Loucy (cell line): ENCODE results near the gene TTC6.

ENCODE experiments used
- EZH2phosphoT487 ChIP-seq: fragments of 200-600 bp; IDR thresholded peaks from 2 replicates; pipeline ENCODE4 v1.6.1; 2018; ENCODE audit warnings: antibody characterized with exemption, mild to moderate bottlenecking, moderate library complexity, borderline replicate concordance
- TF ChIP-seq, protein P1 (sequence below): fragments of 200-600 bp; sonication (generic); conservative IDR thresholded peaks from 2 replicates; pipeline ENCODE4 v1.5.1; 2014; ENCODE audit warnings: mild to moderate bottlenecking, antibody characterized with exemption, low read length

GRCh38 chr14:37637341-37637740, 41.9 kb downstream of the TTC6 start:
- TF ChIP-seq, protein P1, sequence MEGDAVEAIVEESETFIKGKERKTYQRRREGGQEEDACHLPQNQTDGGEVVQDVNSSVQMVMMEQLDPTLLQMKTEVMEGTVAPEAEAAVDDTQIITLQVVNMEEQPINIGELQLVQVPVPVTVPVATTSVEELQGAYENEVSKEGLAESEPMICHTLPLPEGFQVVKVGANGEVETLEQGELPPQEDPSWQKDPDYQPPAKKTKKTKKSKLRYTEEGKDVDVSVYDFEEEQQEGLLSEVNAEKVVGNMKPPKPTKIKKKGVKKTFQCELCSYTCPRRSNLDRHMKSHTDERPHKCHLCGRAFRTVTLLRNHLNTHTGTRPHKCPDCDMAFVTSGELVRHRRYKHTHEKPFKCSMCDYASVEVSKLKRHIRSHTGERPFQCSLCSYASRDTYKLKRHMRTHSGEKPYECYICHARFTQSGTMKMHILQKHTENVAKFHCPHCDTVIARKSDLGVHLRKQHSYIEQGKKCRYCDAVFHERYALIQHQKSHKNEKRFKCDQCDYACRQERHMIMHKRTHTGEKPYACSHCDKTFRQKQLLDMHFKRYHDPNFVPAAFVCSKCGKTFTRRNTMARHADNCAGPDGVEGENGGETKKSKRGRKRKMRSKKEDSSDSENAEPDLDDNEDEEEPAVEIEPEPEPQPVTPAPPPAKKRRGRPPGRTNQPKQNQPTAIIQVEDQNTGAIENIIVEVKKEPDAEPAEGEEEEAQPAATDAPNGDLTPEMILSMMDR, result no peak
- no peak for TF ChIP-seq EZH2phosphoT487
